OCI-LY3 (cell line): Measurements from ENCODE around the gene SDK2.

Source experiments
- EZH2phosphoT487 ChIP-seq: fragments of 200-600 bp; shearing (Covaris generic); IDR thresholded peaks from 2 replicates; pipeline ENCODE4 v1.6.1; 2018; ENCODE audit warnings: antibody characterized with exemption, mixed run types, low read depth
- TF ChIP-seq, protein P1 (sequence below): fragments of 200-600, 300-600 bp; sonication (generic); IDR thresholded peaks from 2 replicates; pipeline ENCODE4 v1.5.1; 2014; ENCODE audit warnings: antibody characterized with exemption, low read length, low read depth

DNA sequence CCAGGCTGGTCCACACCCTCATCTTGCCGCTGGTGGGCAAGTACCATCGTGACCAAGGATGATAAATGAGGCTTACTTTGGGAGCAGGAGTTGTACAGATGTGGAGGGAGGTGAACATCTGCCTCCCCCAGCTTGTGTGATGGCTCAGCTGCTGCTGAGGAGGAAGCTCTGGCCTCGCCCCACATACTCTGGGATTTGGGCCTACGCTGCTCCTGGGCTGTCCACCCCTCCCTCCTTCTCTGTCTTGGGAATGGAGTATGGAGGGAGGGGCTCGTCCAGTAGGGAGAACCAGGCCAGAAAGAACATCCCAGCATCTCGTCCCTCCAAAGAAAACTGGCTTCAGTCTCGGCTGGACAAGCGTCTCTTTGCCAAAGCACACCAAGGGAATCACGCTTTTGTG, 197.6 kb downstream of the SDK2 start:
- TF ChIP-seq, protein P1, sequence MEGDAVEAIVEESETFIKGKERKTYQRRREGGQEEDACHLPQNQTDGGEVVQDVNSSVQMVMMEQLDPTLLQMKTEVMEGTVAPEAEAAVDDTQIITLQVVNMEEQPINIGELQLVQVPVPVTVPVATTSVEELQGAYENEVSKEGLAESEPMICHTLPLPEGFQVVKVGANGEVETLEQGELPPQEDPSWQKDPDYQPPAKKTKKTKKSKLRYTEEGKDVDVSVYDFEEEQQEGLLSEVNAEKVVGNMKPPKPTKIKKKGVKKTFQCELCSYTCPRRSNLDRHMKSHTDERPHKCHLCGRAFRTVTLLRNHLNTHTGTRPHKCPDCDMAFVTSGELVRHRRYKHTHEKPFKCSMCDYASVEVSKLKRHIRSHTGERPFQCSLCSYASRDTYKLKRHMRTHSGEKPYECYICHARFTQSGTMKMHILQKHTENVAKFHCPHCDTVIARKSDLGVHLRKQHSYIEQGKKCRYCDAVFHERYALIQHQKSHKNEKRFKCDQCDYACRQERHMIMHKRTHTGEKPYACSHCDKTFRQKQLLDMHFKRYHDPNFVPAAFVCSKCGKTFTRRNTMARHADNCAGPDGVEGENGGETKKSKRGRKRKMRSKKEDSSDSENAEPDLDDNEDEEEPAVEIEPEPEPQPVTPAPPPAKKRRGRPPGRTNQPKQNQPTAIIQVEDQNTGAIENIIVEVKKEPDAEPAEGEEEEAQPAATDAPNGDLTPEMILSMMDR, result no peak
- TF ChIP-seq EZH2phosphoT487, result no peak
